ENCODE results near the gene IL3. TPM values are rescaled to one million over a fixed set of nuclear protein-coding genes. Genes with fewer than 3 reads are reported as not detected.
A peak's percentile ranks its signal among the peaks of the same experiment; 100 is the strongest.

IL3 gene
- total and polyA plus RNA-seq, 9 of the 15 experiments (the other 6 are each of a cell fraction or from before 2014, with no cell fraction given), result not detected

GRCh38 chr5:132103332-132103951 is 43.0 kb downstream of the IL3 start (continued):
- TF ChIP-seq AFF4 (CRISPR knock-in tag; IDR thresholded peaks at IDR 0.05) (no peak), TEAD1 (CRISPR knock-in tag; IDR thresholded peaks at IDR 0.05) (no peak), CREB3L1 (IDR thresholded peaks at IDR 0.05; ENCODE audit: borderline replicate concordance, low read depth) (0 out of 2 replicates have a peak, but pooled peaks have one; percentile 22), CCAR2 (IDR thresholded peaks at IDR 0.05; ENCODE audit: low read depth, low read length) (no peak), ZNF785 (CRISPR knock-in tag; IDR thresholded peaks at IDR 0.05) (no peak), CBX3 (IDR thresholded peaks at IDR 0.05; ENCODE audit: borderline replicate concordance in 1 of 2, low read length in 2 of 2) (no peak; a peak in 1 of 3 replicates), MAFG (tag; conservative IDR thresholded peaks at IDR 0.05) (peak; percentile 83), MBD1 (CRISPR knock-in tag; IDR thresholded peaks at IDR 0.05) (no peak), CTCFL (IDR thresholded peaks at IDR 0.05; ENCODE audit: borderline replicate concordance, insufficient read depth, low read depth, low read length, poor library complexity, severe bottlenecking) (no peak), EGR1 (conservative IDR thresholded peaks at IDR 0.05) (no peak), HNRNPUL1 (IDR thresholded peaks at IDR 0.05; ENCODE audit: low read length) (no peak), RFX1 (IDR thresholded peaks at IDR 0.05) (no peak), POLR2AphosphoS5 (IDR thresholded peaks at IDR 0.05; ENCODE audit: control insufficient read depth, insufficient read depth, low read depth, low read length) (peak; percentile 25; the same call in 1 of the 2 replicates), POLR2G (IDR thresholded peaks at IDR 0.05; ENCODE audit: low read depth, low read length) (no peak), ZNF398 (CRISPR knock-in tag; IDR thresholded peaks at IDR 0.05) (no peak), CEBPB (tag; IDR thresholded peaks at IDR 0.05) (no peak)

Measured in K562 (cell line).